A673 (cell line): ENCODE results near the gene KCNMA1. TPM values are rescaled to one million over a fixed set of nuclear protein-coding genes. Genes with fewer than 3 reads are reported as not detected.

Source experiments
- BruUV-seq: library from RNA; stranded (reverse); fragments of 400-500 nt; replicated peaks from 2 replicates; lab custom pipeline; 2021; lab: Mats Ljungman, UMichigan
- CTCF ChIA-PET: fragments of 300-600 bp; sonication (Branson Sonifier 250); formaldehyde crosslinking; loops from one replicate; lab custom pipeline; 2022; ENCODE audit warnings: antibody characterized with exemption; lab: Charles Lee
- POLR2A ChIA-PET: fragments of 300-600 bp; sonication (Branson Sonifier 250); formaldehyde crosslinking; loops from one replicate; lab custom pipeline; 2022; ENCODE audit warnings: antibody characterized with exemption; ENCODE audit not compliant: low non-redundant PET; lab: Charles Lee
- DNase-seq: peaks from one replicate; pipeline ENCODE4 v3.0.0-alpha.2; 2015; ENCODE audit warnings: low spot score
- H3K27ac ChIP-seq: fragments of 200-600 bp; sonication (generic); 2 replicates; pipeline ENCODE4 v1.5.1; 2016; ENCODE audit warnings: mixed run types, low read depth, mild to moderate bottlenecking, mixed read lengths, antibody characterized with exemption, low read length; ENCODE audit not compliant: poor library complexity, severe bottlenecking
- H3K27me3 ChIP-seq: fragments of 200-600 bp; sonication (generic); replicated peaks from 2 replicates; pipeline ENCODE4 v1.6.1; 2017; ENCODE audit warnings: mixed run types, low read depth, mild to moderate bottlenecking, mixed read lengths, antibody characterized with exemption, low read length; ENCODE audit not compliant: insufficient read depth, poor library complexity
- H3K36me3 ChIP-seq: fragments of 200-600 bp; sonication (generic); 2 replicates; pipeline ENCODE4 v1.6.1; 2016; ENCODE audit warnings: mixed run types, mild to moderate bottlenecking, mixed read lengths, antibody characterized with exemption, low read length; ENCODE audit not compliant: insufficient read depth, poor library complexity, severe bottlenecking
- H3K4me1 ChIP-seq: fragments of 200-600 bp; sonication (generic); 2 replicates; pipeline ENCODE4 v1.6.1; 2017; ENCODE audit warnings: mixed run types, mild to moderate bottlenecking, mixed read lengths, antibody characterized with exemption, low read length; ENCODE audit not compliant: insufficient read depth, poor library complexity, severe bottlenecking
- H3K4me3 ChIP-seq: fragments of 200-600 bp; sonication (generic); 2 replicates; pipeline ENCODE4 v1.5.1; 2016; ENCODE audit warnings: low read depth, mixed run types, mild to moderate bottlenecking, mixed read lengths, low read length; ENCODE audit not compliant: poor library complexity, severe bottlenecking
- H3K9me3 ChIP-seq: fragments of 200-600 bp; sonication (generic); 2 replicates; pipeline ENCODE4 v1.6.1; 2016; ENCODE audit warnings: mixed run types, low read depth, mild to moderate bottlenecking, mixed read lengths, antibody characterized with exemption, low read length; ENCODE audit not compliant: poor library complexity, severe bottlenecking
- EZH2 ChIP-seq: fragments of 200-600 bp; sonication (generic); IDR thresholded peaks from 2 replicates; pipeline ENCODE4 v1.6.1; 2017; ENCODE audit warnings: borderline replicate concordance, low read depth, mild to moderate bottlenecking, mixed read lengths, antibody characterized with exemption, low read length; ENCODE audit not compliant: poor library complexity, severe bottlenecking
- intact Hi-C: fragments of 100-400 bp; cut with micrococcal nuclease; formaldehyde crosslinking; loops from one replicate; pipeline ENCODE4 v1.10.0; 2022; ENCODE audit not compliant: unreplicated experiment
- total RNA-seq: library from RNA; stranded (reverse); gene quantifications from 2 replicates; pipeline ENCODE4 v1.2.3, GENCODE V29; 2021
- TF ChIP-seq, protein P1 (sequence below): fragments of 300-800, 200-600 bp; sonication (generic); conservative IDR thresholded peaks from 2 replicates; pipeline ENCODE4 v1.5.1; 2017; ENCODE audit warnings: low read depth, mild to moderate bottlenecking, antibody characterized with exemption, low read length, moderate library complexity, mixed read lengths

KCNMA1 gene
- total RNA-seq, 1 experiment from 2014 or later: 0.84 TPM

DNA sequence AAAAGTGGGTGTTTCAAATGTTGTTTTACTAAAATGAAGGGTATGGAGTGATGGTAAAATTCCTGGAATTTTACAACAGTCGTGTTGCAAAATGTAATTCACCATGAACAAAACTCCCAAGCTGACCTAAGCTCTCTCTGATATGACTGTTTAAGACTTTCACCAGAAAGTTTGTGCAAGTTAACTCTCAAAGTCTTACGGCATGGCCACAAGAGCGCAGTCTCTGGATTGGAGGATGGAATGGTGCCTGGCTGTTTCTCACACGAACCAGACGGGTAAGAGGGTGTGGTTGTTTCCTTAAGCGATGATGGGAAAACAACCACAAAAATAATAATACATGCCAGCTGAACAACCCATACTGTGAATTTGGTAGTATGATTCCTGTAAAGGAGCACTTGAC lies 662.5 kb downstream of the KCNMA1 start:
- intact Hi-C loops: no loop called here
- Histone ChIP-seq H3K4me1 (peaks cover 9% of the 10 kb centered on the region), H3K36me3 (no peaks in the 10 kb centered on the region), H3K27ac (no peak overlapping the region), H3K27me3 (no peaks in the 10 kb centered on the region), H3K9me3 (no peaks in the 10 kb centered on the region), H3K4me3 (no peak overlapping the region)
- CTCF ChIA-PET: no interaction called here
- TF ChIP-seq EZH2: no peak
- TF ChIP-seq, protein P1, sequence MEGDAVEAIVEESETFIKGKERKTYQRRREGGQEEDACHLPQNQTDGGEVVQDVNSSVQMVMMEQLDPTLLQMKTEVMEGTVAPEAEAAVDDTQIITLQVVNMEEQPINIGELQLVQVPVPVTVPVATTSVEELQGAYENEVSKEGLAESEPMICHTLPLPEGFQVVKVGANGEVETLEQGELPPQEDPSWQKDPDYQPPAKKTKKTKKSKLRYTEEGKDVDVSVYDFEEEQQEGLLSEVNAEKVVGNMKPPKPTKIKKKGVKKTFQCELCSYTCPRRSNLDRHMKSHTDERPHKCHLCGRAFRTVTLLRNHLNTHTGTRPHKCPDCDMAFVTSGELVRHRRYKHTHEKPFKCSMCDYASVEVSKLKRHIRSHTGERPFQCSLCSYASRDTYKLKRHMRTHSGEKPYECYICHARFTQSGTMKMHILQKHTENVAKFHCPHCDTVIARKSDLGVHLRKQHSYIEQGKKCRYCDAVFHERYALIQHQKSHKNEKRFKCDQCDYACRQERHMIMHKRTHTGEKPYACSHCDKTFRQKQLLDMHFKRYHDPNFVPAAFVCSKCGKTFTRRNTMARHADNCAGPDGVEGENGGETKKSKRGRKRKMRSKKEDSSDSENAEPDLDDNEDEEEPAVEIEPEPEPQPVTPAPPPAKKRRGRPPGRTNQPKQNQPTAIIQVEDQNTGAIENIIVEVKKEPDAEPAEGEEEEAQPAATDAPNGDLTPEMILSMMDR: no peak
- no peak for DNase-seq
- POLR2A ChIA-PET: no interaction called here
- BruUV-seq: no TSS peak

DNA sequence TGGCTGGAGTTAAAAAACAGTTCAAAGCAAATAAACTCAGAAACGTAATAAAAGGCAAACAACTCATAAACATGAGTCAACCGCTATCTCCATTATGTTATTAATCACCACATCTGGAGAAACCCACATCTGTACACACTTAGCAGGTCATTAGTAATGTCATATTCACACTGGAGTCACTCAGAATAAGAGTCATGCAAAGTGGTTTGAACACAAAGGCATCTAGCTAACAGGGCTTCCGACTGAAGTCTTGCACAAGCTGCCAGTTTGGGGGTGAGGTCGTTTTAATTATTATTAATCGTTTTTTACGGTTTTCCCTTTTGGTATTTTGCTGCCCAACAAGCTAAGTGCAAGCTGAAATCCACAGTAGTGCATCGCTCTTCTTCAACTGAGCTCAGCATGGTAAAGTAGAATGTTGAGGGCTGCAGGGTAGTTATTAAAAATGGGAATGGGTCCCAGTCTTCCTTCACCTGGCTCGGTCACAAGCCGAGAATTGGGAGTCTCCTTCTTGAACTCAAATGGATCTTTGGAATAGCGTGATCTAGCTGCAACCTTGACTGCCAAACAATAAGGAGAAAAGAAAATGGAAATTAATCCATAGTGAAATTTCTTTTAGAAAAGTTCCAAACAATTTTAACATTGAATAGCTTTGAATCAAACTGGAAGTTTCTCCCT lies 663.5 kb downstream of the KCNMA1 start:
- intact Hi-C loops: no loop called here
- CTCF ChIA-PET: interaction anchor here (0.8 kb wide), 1 partner anchor 11 kb away, joined by 3 read pairs; no protein-coding TSS in a partner anchor
- Histone ChIP-seq H3K4me3 (no peak overlapping the region), H3K27ac (no peak overlapping the region), H3K36me3 (no peaks in the 10 kb centered on the region), H3K9me3 (no peaks in the 10 kb centered on the region), H3K4me1 (peaks cover 9% of the 10 kb centered on the region), H3K27me3 (no peaks in the 10 kb centered on the region)
- DNase-seq: peak; percentile 18
- BruUV-seq: no TSS peak
- POLR2A ChIA-PET: no interaction called here
- no peak for TF ChIP-seq EZH2
- TF ChIP-seq, protein P1: no peak

DNA sequence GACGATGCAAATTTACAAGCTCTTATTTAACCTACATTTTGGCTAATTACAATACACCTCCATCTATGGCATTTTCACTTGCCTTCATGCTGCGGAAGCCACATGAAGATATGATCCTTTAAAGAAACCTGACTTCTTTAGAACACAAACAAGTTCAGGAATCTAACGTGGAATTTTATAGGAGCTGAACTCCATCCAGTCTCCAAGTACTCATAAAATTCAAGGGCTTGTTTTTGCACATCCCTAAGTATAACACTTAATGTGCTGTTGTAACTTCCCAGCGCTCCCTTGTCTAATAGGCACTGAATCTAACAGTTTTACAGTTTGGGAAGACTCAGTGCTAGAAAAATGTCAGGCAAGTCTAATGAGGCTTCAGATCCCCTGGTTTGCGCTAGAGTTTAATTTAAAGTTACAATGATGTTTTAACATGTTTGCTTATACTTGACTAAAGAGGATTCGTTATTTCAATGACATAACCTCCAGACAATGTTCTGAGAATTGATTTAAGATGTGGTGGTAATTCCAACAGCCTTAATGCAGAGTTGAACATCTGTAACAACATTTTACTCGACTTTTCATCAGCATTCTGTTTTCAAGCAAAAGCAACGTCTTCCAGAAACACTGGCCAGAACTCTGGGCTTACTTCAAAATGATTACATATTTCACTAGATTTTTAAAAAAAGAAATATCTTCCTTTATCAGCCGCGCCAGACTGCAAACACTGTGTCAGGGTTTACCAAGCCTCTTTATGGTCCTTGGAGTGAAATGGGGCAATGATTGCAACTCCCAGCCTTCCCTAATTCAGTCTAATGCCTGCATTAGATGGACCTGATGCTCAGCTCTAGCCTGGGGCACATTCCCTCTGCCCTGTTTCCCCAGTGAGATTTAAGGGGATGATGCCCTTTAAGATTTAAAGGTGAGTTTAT lies 664.3 kb downstream of the KCNMA1 start:
- POLR2A ChIA-PET: no interaction called here
- Histone ChIP-seq H3K4me3 (no peak overlapping the region), H3K27ac (no peak overlapping the region), H3K36me3 (no peaks in the 10 kb centered on the region), H3K9me3 (no peaks in the 10 kb centered on the region), H3K27me3 (no peaks in the 10 kb centered on the region), H3K4me1 (peaks cover 9% of the 10 kb centered on the region)
- intact Hi-C loops: no loop called here
- TF ChIP-seq, protein P1: no peak
- TF ChIP-seq EZH2: no peak
- CTCF ChIA-PET: no interaction called here
- no TSS peak for BruUV-seq
- no peak for DNase-seq
